Umbilical cord (tissue), 2 donors: ENCODE results near the gene RANGAP1. TPM values are rescaled to one million over a fixed set of nuclear protein-coding genes. Genes with fewer than 3 reads are reported as not detected.
"Not testable (repeated sequence)": the region's sequence is repeated elsewhere in the genome, so short reads cannot be mapped to it uniquely, and the experiment has no call there.

Experiments
- DNase-seq: peaks from one replicate; pipeline ENCODE4 v3.0.0-alpha.2; 2015; ENCODE audit warnings: low spot score
- total RNA-seq: library from RNA; depleted of rRNA; stranded (reverse); fragments of >200 nt; gene quantifications from one replicate; pipeline ENCODE4 v1.2.3, GENCODE V29; 2014; ENCODE audit warnings: low replicate concordance; ENCODE audit not compliant: insufficient read depth

The RANGAP1 gene
- total RNA-seq, 1 donor from 2014 or later = 11.1 TPM

GRCh38 chr22:41301085-41302020, 15.4 kb upstream of the RANGAP1 start, which contains the start of gene ZC3H7B:
Gene ZC3H7B (plus strand): TSS chr22:41301525. CDS start chr22:41320661, 19,136 bp downstream.
- DNase-seq = peak; percentile 88

GRCh38 chr22:41300661-41301060, 14.7 kb upstream of the RANGAP1 start:
- DNase-seq = no peak

GRCh38 chr22:41296826-41297667, 11.1 kb upstream of the RANGAP1 start:
- no peak for DNase-seq

- DNase-seq = not testable (repeated sequence)
Observed at GRCh38 chr22:41294816-41295215, 8.8 kb upstream of the RANGAP1 start.

- DNase-seq = peak; percentile 18
Observed at GRCh38 chr22:41290262-41291221, 4.6 kb upstream of the RANGAP1 start.

- no peak for DNase-seq
Observed at GRCh38 chr22:41289671-41290070, 3.7 kb upstream of the RANGAP1 start.

- no peak for DNase-seq
Observed at GRCh38 chr22:41288245-41288946, 2.4 kb upstream of the RANGAP1 start.

GRCh38 chr22:41286639-41287091, 678 bp upstream of the RANGAP1 start:
- DNase-seq = no peak

- DNase-seq = peak; percentile 64
Observed at GRCh38 chr22:41285441-41285819, 557 bp downstream of the RANGAP1 start.

- DNase-seq = no peak
Observed at GRCh38 chr22:41284465-41284864, 1.5 kb downstream of the RANGAP1 start.

GRCh38 chr22:41280854-41281253, 5.1 kb downstream of the RANGAP1 start:
- no peak for DNase-seq

GRCh38 chr22:41280065-41280464, 5.9 kb downstream of the RANGAP1 start:
- peak; percentile 77 for DNase-seq

- DNase-seq = no peak
Observed at GRCh38 chr22:41274856-41275255, 11.1 kb downstream of the RANGAP1 start.

GRCh38 chr22:41273128-41273527, 12.9 kb downstream of the RANGAP1 start:
- no peak for DNase-seq

GRCh38 chr22:41271787-41272186, 14.2 kb downstream of the RANGAP1 start:
- no peak for DNase-seq

GRCh38 chr22:41267958-41268357, 18.0 kb downstream of the RANGAP1 start:
- no peak for DNase-seq

GRCh38 chr22:41264408-41264941, 21.5 kb downstream of the RANGAP1 start:
- no peak for DNase-seq

- DNase-seq = peak; percentile 46
Observed at GRCh38 chr22:41263704-41264103, 22.3 kb downstream of the RANGAP1 start.

GRCh38 chr22:41262250-41262765, 23.7 kb downstream of the RANGAP1 start:
- DNase-seq = no peak
